ENCODE results near the gene TAF1B.

Gene TAF1B

GRCh38 chr2:9939587-9940485 lies 96.6 kb downstream of the TAF1B start:
- no peak for DNase-seq (ENCODE audit: low read depth, low spot score)

- no peak for DNase-seq (ENCODE audit: low read depth, low spot score)
These were observed 98.1 kb downstream of the TAF1B start for GRCh38 chr2:9941196-9941995.

- DNase-seq (ENCODE audit: low read depth, low spot score), result no peak
These were observed 98.7 kb downstream of the TAF1B start for GRCh38 chr2:9941996-9942390.

GRCh38 chr2:9944330-9944758 lies 101.1 kb downstream of the TAF1B start:
- no peak for DNase-seq (ENCODE audit: low read depth, low spot score)

GRCh38 chr2:9945596-9945995 lies 102.3 kb downstream of the TAF1B start:
- DNase-seq (ENCODE audit: low read depth, low spot score), result no peak

- no peak for DNase-seq (ENCODE audit: low read depth, low spot score)
These were observed 102.8 kb downstream of the TAF1B start for GRCh38 chr2:9946076-9946475.

GRCh38 chr2:9946818-9947217 lies 103.5 kb downstream of the TAF1B start:
- no peak for DNase-seq (ENCODE audit: low read depth, low spot score)

- DNase-seq (ENCODE audit: low read depth, low spot score), result no peak
These were observed 105.4 kb downstream of the TAF1B start for GRCh38 chr2:9948721-9949120.

GRCh38 chr2:9949239-9949991 lies 106.1 kb downstream of the TAF1B start:
- DNase-seq (ENCODE audit: low read depth, low spot score), result no peak

GRCh38 chr2:9949992-9950520 lies 106.8 kb downstream of the TAF1B start:
- DNase-seq (ENCODE audit: low read depth, low spot score), result no peak

- DNase-seq (ENCODE audit: low read depth, low spot score), result no peak
These were observed 107.4 kb downstream of the TAF1B start for GRCh38 chr2:9950521-9951271.

- DNase-seq (ENCODE audit: low read depth, low spot score), result no peak
These were observed 107.9 kb downstream of the TAF1B start for GRCh38 chr2:9951272-9951521.

- peak; percentile 80 for DNase-seq (ENCODE audit: low read depth, low spot score)
These were observed 108.4 kb downstream of the TAF1B start, which contains the start of gene GRHL1 for GRCh38 chr2:9951522-9952285. Gene GRHL1 (plus strand): TSS chr2:9951693. CDS start chr2:9951834, 141 bp downstream.

GRCh38 chr2:9952286-9952737 lies 109.0 kb downstream of the TAF1B start:
- DNase-seq (ENCODE audit: low read depth, low spot score), result no peak

GRCh38 chr2:9952856-9953503 lies 109.7 kb downstream of the TAF1B start:
- DNase-seq (ENCODE audit: low read depth, low spot score), result no peak

- no peak for DNase-seq (ENCODE audit: low read depth, low spot score)
These were observed 110.9 kb downstream of the TAF1B start for GRCh38 chr2:9954136-9954535.

GRCh38 chr2:9958057-9958456 lies 114.8 kb downstream of the TAF1B start:
- DNase-seq (ENCODE audit: low read depth, low spot score), result no peak

- DNase-seq (ENCODE audit: low read depth, low spot score), result no peak
These were observed 116.0 kb downstream of the TAF1B start for GRCh38 chr2:9959262-9959661.

- no peak for DNase-seq (ENCODE audit: low read depth, low spot score)
These were observed 117.7 kb downstream of the TAF1B start for GRCh38 chr2:9961013-9961412.

All from activated naive CD8-positive, alpha-beta T cell treated with anti-CD3 and anti-CD28 coated beads, Interleukin-2, amount 50 U/mL, for 16 hours (primary cell).